GM12874 (cell line): ENCODE data around the gene MVB12B.

ENCODE experiments used
- CTCF ChIP-seq: IDR thresholded peaks from 2 replicates; pipeline ENCODE4 v1.5.1; 2011; ENCODE audit warnings: low read depth, mild to moderate bottlenecking, control low read depth, low read length, moderate library complexity; ENCODE audit not compliant: insufficient read depth

Gene MVB12B

DNA sequence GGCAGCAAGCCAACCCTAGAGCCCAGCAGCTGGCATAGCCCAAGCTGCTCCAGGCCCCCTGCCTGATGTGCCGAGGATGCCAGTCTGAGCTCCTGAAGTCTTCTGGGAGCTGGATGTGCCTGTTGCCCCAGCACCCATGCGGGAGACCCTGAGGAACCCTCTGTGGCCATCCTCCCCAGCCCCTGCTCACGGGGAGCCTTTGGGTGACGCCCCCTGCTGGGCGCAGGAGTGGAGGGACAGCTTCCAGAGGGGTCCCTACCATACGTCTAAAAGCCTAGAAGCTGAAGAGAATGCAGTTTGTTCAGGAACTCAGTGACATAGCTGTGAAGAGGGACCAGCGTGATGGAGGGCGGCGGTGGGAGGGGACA lies 33.1 kb upstream of the MVB12B start:
- peak; percentile 35; the same call in 1 of the 2 replicates for TF ChIP-seq CTCF

GRCh38 chr9:126294331-126295081 lies 32.1 kb upstream of the MVB12B start:
- no peak for TF ChIP-seq CTCF

GRCh38 chr9:126295082-126295477 lies 31.5 kb upstream of the MVB12B start:
- no peak for TF ChIP-seq CTCF

- no peak for TF ChIP-seq CTCF
These were observed 31.1 kb upstream of the MVB12B start for GRCh38 chr9:126295516-126295915.

DNA sequence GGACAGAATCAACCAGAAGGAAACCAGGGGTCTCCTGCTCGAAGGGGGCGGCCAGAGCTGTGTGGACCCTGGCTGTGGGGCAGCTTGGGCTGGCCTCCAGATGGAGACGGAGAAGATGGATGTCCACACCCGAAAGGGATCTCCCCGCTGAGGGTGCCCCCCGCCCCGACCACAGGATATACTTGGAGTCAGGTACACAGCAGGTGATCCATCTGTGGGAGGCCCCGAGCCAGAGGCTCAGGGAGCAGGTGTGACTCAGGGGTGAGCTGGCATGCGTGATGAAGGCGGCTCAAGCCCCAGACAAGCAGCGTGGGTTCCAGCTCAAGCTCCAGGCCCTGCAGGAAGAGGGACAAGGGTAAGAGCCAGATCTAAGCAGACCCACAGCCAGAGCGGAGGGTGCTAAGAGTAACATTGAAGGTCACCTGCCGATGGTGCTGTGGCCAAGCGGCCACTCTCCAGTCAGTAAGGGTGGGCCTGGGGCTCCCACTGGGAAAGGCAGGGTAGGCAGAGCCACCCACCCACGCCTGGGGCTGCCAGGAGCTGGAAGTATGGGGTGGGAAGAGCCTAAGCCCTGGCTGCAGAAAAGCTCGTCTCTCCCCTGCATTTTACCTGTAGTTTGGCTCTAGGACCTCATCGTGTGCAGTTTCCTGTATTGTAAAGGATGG lies 30.6 kb upstream of the MVB12B start:
- TF ChIP-seq CTCF = no peak

DNA sequence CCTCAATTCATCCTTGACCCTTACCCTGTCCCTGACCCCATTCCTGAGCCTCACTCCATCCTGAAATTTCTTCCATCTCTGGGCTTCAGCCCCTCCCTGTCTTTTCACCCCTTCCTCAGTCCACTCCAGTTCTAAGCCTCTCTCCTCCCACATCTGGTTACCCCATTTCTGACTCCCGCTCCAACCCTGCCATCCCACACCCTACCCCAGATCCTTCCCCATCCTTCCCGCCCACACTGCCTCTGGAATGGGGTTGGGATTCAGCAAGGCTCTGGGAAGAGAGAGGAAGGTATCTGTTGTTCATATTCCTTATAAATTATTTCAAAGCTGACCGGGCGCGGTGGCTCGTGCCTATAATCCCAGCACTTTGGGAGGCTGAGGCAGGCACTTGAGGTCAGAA lies 29.9 kb upstream of the MVB12B start:
- TF ChIP-seq CTCF = no peak

DNA sequence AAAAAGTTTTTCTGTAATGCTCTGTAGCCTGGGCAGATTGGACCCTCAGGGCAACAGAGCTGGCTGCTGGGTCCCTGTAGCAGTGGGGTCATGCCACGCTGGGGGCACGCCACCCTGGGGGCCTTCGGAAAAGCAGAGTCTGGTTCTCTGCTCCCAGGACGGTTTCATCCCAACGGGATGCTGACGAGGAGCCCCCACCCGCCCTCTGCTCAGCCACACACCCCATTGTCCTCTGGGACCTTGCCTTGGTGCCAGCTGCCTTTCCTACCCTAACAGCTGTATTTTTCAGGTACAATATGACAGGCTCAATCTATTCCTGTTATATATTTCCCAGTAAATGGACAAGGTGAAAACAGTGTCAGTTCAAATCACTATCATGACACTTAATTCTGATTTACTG lies 29.0 kb upstream of the MVB12B start:
- no peak for TF ChIP-seq CTCF
